Left ventricle myocardium inferior (tissue), 1 donor: ENCODE results near the gene VKORC1. TPM values are rescaled to one million over a fixed set of nuclear protein-coding genes. Genes with fewer than 3 reads are reported as not detected.
A peak's percentile ranks its signal among the peaks of the same experiment; 100 is the strongest.

Experiments used
- DNase-seq: peaks from one replicate; pipeline ENCODE4 v3.0.0-alpha.2; 2020
- H3K27ac ChIP-seq: fragments of 200-600 bp; replicated peaks from 2 replicates; pipeline ENCODE4 v1.8.0; 2021
- H3K27me3 ChIP-seq: fragments of 200-600 bp; 2 replicates; pipeline ENCODE4 v1.8.0; 2021; ENCODE audit warnings: low read depth
- H3K36me3 ChIP-seq: fragments of 200-600 bp; 2 replicates; pipeline ENCODE4 v1.8.0; 2021
- H3K4me1 ChIP-seq: fragments of 200-600 bp; 2 replicates; pipeline ENCODE4 v1.8.0; 2021
- H3K4me3 ChIP-seq: fragments of 200-600 bp; 2 replicates; pipeline ENCODE4 v1.8.0; 2021; ENCODE audit warnings: mild to moderate bottlenecking, moderate library complexity
- H3K9me3 ChIP-seq: fragments of 200-600 bp; replicated peaks from 2 replicates; pipeline ENCODE4 v1.8.0; 2021
- intact Hi-C: fragments of 100-400 bp; cut with micrococcal nuclease; formaldehyde crosslinking; loops from one replicate; pipeline ENCODE4 v1.11.0; 2022
- long read RNA-seq: library from polyadenylated mRNA; unstranded; transcript quantifications from one replicate; pipeline ENCODE4 v2.0.0, GENCODE V29; 2021
- total RNA-seq: library from RNA; stranded (reverse); fragmentation: NEBNext Ultra II Directional; extraction: Animal tissue kit (Norgen Biotek cat#: 25700); gene quantifications from one replicate; pipeline ENCODE4 v1.2.1, GENCODE V29; 2021
- TF ChIP-seq, protein P1 (sequence below): fragments of 200-600 bp; IDR thresholded peaks from 2 replicates; pipeline ENCODE4 v1.8.0; 2021; ENCODE audit warnings: antibody characterized with exemption, mild to moderate bottlenecking, borderline replicate concordance
- donor health status: DM: no; HTN: yes; CAD: no; lungs with severe emphysema.

The VKORC1 gene
- total RNA-seq, result 39.5 TPM
- long read RNA-seq, transcript VKORC1-205 (3 exons, 1,012 nt), result major isoform, 27 of 36 reads
- long read RNA-seq, transcript VKORC1-203 (2 exons, 901 nt), result minor isoform, 7 of 36 reads
- long read RNA-seq, partial matches to known transcripts, result 0 of 36 reads
- long read RNA-seq, other reads (novel, unspliced or antisense), result 1 of 36 reads

DNA sequence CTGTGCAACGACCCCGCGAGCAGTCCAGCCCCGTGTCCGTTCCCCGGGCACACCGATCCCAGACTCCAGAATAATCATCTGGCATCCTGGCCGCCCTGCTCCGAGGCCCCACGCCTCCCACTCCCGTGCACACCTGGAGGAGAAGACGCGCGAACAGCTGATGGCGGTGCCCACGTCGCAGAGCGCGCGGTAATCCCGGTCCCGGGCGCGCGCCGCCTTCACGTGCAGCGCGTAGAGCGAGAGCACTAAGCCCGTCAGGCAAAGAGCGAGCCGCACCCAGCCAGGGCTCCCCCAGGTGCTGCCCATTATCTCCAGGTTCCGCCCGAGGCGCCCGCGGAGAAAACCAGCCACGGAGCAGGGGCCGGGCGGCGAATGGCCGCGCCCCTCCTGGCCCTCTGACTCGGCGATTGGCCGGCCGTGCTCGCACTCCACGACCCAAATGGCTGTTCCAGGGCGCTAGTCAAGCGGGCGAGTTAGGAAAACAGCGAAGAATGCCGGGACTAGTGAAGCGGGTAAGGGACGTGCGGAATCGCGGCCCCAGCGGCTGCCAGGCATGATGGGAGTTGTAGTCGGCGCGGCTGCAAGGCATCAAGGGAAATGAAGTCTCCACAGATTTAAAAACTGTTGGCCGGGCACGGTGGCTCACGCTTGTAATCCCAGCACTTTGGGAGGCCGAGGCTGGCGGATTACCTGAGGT lies at the start of gene VKORC1:
VKORC1 (minus strand) TSS at position 374 of the 697 bp plus-strand sequence; CDS start at position 306, 68 bp downstream.
- Histone ChIP-seq H3K4me3 (peak within 1 kb of the TSS; percentile 94), H3K36me3 (peaks cover 12% of the 10 kb centered on the region)
- intact Hi-C loops, result no loop called here

DNA sequence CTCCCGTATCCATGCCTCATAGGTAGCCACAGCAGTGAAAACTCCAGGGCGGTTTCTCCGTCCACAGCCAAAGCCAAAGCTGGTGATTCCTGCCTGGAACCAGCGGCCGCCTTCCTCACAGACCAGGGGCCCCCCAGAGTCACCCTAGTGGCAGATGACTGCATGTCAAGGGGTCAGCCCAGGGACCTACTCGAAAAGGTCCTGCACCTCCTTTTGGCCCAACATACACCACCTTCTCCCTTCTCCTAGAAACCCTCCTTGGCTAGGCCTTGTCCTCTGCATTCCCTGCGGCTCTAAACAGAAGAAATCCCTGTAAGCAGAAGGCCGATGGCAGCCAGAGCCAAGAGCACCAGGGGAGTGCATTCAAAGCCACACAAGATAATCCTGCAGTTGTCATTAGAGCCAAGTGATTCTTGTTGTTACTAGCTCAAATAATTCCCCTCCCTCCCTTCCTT lies 49.1 kb upstream of the VKORC1 start:
- no peak overlapping the region for H3K4me3 ChIP-seq
- peaks cover 34% of the 10 kb centered on the region for H3K4me1 ChIP-seq
- no peaks in the 10 kb centered on the region for H3K9me3 ChIP-seq
- no peaks in the 10 kb centered on the region for H3K36me3 ChIP-seq
- DNase-seq, result no peak
- H3K27ac ChIP-seq, result no peak overlapping the region
- TF ChIP-seq, protein P1, sequence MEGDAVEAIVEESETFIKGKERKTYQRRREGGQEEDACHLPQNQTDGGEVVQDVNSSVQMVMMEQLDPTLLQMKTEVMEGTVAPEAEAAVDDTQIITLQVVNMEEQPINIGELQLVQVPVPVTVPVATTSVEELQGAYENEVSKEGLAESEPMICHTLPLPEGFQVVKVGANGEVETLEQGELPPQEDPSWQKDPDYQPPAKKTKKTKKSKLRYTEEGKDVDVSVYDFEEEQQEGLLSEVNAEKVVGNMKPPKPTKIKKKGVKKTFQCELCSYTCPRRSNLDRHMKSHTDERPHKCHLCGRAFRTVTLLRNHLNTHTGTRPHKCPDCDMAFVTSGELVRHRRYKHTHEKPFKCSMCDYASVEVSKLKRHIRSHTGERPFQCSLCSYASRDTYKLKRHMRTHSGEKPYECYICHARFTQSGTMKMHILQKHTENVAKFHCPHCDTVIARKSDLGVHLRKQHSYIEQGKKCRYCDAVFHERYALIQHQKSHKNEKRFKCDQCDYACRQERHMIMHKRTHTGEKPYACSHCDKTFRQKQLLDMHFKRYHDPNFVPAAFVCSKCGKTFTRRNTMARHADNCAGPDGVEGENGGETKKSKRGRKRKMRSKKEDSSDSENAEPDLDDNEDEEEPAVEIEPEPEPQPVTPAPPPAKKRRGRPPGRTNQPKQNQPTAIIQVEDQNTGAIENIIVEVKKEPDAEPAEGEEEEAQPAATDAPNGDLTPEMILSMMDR, result no peak
- intact Hi-C loops, result loop anchor here (10.0 kb wide), 1 partner anchor 159 kb away; the partner anchor contains the start of gene HSD3B7
- peaks cover 21% of the 10 kb centered on the region for H3K27me3 ChIP-seq

More for the DNA sequence above, at the start of gene VKORC1:
- H3K4me1 ChIP-seq, result peaks cover 24% of the 10 kb centered on the region
- no peaks in the 10 kb centered on the region for H3K27me3 ChIP-seq
- no peaks in the 10 kb centered on the region for H3K9me3 ChIP-seq
- H3K27ac ChIP-seq, result peak within 1 kb of the TSS; percentile 92
- TF ChIP-seq, protein P1, result peak; percentile 12
- peak; percentile 95 for DNase-seq

DNA sequence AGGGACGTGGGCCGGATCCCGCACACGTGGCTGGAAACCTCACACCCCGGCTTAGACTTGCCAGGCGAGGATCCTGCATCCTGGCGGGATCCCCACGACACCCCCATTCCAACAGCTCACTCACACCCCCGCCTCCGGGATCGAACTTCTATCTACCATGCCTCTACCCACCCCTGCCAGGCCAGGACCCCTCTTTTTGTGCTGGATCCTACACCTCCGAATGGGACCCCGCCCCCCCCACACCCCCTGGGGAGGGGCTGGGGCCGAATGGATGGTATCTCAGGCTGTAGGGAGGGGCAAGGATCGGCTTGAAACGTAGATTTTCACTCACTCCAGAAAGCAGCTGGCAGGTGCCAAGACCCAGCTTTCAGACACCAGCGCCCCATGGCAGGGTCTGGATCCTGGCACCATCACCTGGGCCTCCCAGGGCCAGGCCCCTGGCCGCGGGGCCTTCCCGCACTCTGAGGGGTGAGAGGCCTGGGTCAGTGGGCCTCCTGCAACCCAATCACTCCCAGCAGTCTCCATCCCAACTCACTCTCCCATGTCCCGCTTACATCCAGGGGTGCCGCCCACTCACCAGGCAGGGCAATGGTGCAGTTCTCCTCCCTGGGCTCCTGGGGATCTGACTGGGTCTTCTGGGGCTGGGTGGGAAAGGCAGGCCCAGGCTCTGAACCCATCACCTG lies 48.6 kb upstream of the VKORC1 start:
- TF ChIP-seq, protein P1, result no peak
- Histone ChIP-seq H3K36me3 (no peaks in the 10 kb centered on the region), H3K9me3 (no peaks in the 10 kb centered on the region), H3K4me3 (peak overlapping the region; percentile 71), H3K27ac (peak overlapping the region; percentile 88), H3K27me3 (peaks cover 16% of the 10 kb centered on the region), H3K4me1 (peaks cover 37% of the 10 kb centered on the region)
- intact Hi-C loops, result loop anchor here (10.0 kb wide), 1 partner anchor 158 kb away; the partner anchor contains the start of gene HSD3B7
- no peak for DNase-seq

DNA sequence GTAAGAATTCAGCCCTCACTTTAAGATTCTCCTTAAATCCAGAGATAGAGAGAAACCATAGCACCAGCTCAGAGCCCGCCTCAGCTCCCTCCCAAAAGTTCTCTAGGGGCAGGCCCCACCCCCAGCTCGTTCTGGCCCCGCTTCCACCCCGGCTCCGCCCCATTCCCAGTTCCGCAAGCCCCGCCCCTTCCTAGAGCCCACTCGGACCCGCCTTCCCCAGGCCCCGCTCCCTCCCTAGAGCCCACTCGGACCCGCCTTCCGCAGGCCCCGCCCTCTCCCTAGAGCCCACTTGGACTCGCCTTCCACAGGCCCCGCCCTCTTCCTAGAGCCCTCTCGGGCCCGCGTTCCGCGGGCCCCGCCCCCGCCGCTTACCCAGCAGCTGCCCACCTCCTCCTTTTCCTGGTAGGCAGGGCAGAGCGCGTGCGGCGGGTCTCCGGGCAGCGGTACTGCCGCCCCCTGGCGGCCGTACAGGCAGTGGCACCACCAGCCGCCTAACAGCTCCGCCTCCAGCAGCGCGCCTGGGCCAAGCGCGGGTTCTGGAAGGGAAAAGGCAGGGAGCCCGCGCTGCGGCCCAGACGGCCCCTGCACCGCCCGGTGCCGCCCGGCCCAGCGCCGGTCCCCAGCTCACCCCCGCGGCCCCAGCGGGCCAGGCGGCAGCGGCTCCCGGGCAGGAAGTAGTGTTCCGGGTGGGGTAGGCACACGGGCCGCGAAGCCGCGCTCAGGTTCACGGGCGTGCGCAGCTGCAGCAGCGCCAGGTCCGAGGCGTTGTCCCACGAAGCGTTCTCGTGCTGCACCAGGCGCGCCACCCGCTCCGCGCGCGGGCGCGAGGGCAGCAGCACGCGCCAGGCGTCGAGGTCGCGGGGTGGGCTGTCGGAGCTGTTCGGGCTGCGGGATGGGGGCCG lies 47.8 kb upstream of the VKORC1 start:
- peak; percentile 99 for DNase-seq
- TF ChIP-seq, protein P1, result peak; percentile 95
- H3K36me3 ChIP-seq, result no peaks in the 10 kb centered on the region
- peaks cover 8% of the 10 kb centered on the region for H3K27me3 ChIP-seq
- H3K27ac ChIP-seq, result peak overlapping the region; percentile 88
- H3K9me3 ChIP-seq, result no peaks in the 10 kb centered on the region
- peaks cover 39% of the 10 kb centered on the region for H3K4me1 ChIP-seq
- intact Hi-C loops, result loop anchor here (10.0 kb wide), 1 partner anchor 158 kb away; the partner anchor contains the start of gene HSD3B7
- peak overlapping the region; percentile 71 for H3K4me3 ChIP-seq
